Hindlimb muscle (tissue), 1 donor: ENCODE data around the gene RAP1GDS1. TPM values are rescaled to one million over a fixed set of nuclear protein-coding genes. Genes with fewer than 3 reads are reported as not detected.
"Not testable (repeated sequence)": the region's sequence is repeated elsewhere in the genome, so short reads cannot be mapped to it uniquely, and the experiment has no call there.

Experiments
- DNase-seq: peaks from one replicate; pipeline ENCODE4 v3.0.0-alpha.2; 2013
- polyA plus RNA-seq: library from polyadenylated mRNA; unstranded; fragments of 120-200 nt; gene quantifications from one replicate; pipeline ENCODE4 v1.2.1, GENCODE V29; 2013; ENCODE audit not compliant: insufficient read length

The RAP1GDS1 gene
- polyA plus RNA-seq, 1 donor, result 24.0 TPM

GRCh38 chr4:98444371-98444770 is 183.2 kb downstream of the RAP1GDS1 start:
- DNase-seq, result no peak

- no peak for DNase-seq
These were observed 185.6 kb downstream of the RAP1GDS1 start for GRCh38 chr4:98446499-98447375.

DNA sequence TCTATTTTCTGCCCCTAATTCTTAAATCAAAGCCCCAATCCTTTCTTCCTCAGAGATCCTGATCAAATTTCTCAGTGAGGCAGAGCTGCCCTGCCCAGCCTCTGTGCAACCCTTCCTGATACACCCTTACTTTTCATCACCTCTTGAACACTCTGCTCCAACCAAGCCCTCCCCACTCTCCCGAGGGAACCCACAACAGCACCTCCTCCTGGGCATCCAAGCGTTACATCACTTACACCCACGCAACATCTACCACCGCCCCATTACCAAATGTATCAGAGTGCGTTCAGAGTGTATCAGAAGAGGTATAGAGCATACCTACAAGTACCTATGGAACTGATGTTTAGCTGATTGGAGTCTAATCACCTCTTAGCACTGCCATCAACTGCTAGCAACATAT is 186.5 kb downstream of the RAP1GDS1 start:
- no peak for DNase-seq

- DNase-seq, result no peak
These were observed 187.7 kb downstream of the RAP1GDS1 start for GRCh38 chr4:98448908-98449307.

GRCh38 chr4:98452091-98452490 is 190.9 kb downstream of the RAP1GDS1 start:
- no peak for DNase-seq

- not testable (repeated sequence) for DNase-seq
These were observed 196.2 kb downstream of the RAP1GDS1 start for GRCh38 chr4:98457422-98457821.

DNA sequence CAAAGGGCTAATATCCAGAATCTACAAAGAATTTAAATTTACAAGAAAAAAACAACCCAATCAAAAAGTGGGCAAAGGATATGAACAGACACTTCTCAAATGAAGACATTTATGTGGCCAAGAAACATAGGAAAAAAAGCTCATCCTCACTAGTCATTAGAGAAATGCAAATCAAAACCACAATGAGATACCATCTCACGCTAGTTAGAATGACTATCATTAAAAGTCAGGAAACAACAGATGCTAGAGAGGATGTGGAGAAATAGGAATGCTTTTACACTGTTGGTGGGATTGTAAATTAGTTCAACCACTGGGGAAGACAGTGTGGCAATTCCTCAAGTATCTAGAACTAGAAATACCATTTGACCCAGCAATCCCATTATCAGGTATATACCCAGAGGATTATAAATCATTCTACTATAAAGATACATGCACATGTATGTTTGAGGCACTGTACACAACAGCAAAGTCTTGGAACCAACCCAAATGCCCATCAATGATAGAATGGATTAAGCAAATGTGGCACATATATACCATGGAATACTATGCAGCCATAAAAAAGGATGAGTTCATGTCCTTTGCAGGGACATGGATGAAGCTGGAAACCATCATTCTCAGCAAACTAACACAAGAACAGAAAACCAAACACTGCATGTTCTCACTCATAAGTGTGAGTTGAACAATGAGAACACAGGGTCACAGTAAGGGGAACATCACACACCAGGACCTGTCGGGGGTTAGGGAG is 200.1 kb downstream of the RAP1GDS1 start:
- not testable (repeated sequence) for DNase-seq

GRCh38 chr4:98462487-98462886 is 201.3 kb downstream of the RAP1GDS1 start:
- no peak for DNase-seq

- no peak for DNase-seq
These were observed 205.8 kb downstream of the RAP1GDS1 start for GRCh38 chr4:98466868-98467599.

GRCh38 chr4:98467627-98468072 is 206.5 kb downstream of the RAP1GDS1 start:
- DNase-seq, result peak; percentile 85

GRCh38 chr4:98468709-98469108 is 207.5 kb downstream of the RAP1GDS1 start:
- peak; percentile 49 for DNase-seq

- DNase-seq, result no peak
These were observed 208.6 kb downstream of the RAP1GDS1 start for GRCh38 chr4:98469771-98470170.

DNA sequence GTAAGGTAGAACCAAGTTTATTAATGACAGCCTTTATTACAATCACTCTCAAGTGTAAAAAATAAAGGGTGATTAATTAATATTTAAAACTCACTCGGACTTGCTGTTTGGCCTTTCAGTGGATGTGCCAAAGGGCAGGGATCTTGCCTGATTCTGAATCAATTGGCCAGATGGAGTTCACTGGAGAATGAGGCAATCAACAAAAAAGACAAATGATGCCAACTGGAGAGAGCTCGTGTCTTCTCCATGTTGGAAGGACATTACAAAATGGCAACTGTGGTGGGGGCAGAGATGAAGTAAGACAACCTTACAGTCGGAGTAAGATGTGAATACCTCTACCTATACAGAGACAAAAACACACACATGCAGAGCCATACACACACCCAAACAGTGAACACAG is 209.2 kb downstream of the RAP1GDS1 start:
- no peak for DNase-seq

- no peak for DNase-seq
These were observed 209.6 kb downstream of the RAP1GDS1 start for GRCh38 chr4:98470831-98471230.

GRCh38 chr4:98473046-98473445 is 211.9 kb downstream of the RAP1GDS1 start:
- DNase-seq, result no peak

- no peak for DNase-seq
These were observed 213.2 kb downstream of the RAP1GDS1 start for GRCh38 chr4:98474408-98474844.

GRCh38 chr4:98476891-98477290 is 215.7 kb downstream of the RAP1GDS1 start:
- DNase-seq, result no peak

GRCh38 chr4:98479590-98479989 is 218.4 kb downstream of the RAP1GDS1 start:
- not testable (repeated sequence) for DNase-seq

DNA sequence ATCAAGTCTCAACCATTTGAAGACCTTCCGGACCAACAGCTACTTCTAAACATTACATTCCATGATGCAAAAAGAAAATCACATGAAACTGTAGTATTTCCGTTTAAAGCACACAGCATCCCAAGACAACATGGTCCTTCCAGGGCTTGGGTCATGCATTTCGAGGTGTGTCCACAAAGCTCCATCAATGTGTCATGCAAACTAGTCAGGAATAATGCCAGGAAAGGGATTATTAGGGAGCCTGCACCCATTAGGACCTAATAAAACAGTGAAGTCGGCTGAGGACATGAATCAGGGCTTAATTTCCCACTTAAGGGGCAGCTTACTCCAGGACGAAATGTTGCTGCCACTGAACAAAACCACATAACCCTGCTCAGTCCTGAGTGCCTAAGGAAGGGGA is 219.4 kb downstream of the RAP1GDS1 start:
- no peak for DNase-seq

DNA sequence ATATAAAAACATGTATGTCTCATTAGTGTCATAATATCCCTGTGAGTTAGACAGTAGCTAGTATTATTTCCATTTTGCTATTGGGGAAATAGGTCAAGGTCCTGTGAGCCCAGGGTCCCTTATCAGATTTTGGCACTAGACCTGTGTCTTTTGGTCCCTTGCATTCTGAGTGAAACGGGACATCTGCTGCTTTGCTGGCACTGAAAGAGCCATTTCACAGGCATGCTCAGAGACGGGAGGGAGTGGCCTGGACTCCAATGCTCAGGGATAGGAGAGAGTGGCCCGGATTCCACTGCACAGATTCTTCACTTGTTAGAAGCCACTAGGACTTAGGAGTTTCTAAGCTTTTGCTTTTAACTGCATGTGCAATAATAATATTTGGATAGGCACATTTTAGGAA is 220.0 kb downstream of the RAP1GDS1 start:
- DNase-seq, result no peak

- no peak for DNase-seq
These were observed 221.3 kb downstream of the RAP1GDS1 start for GRCh38 chr4:98482503-98482846.

GRCh38 chr4:98482847-98483806 is 221.9 kb downstream of the RAP1GDS1 start:
- DNase-seq, result no peak
